ENCODE results near the gene ARHGAP24. TPM values are rescaled to one million over a fixed set of nuclear protein-coding genes. Genes with fewer than 3 reads are reported as not detected.

Gene ARHGAP24
- total RNA-seq, 1 experiment from 2014 or later = 17.4 TPM

- CTCF ChIA-PET = no interaction called here
- H3K9me3 ChIP-seq (ENCODE audit: control insufficient read depth, insufficient read depth, low read depth, low read length) = no peaks in the 10 kb centered on the region
- in situ Hi-C loops (cut with HindIII; ENCODE audit: low pct_unique_long_range_greater_than_20kb, low sequenced_read_pairs) (no loop called here), intact Hi-C loops (cut with micrococcal nuclease; ENCODE audit: unreplicated experiment) (no loop called here)
- no peak overlapping the region for H3K27ac ChIP-seq (ENCODE audit: low read length)
- H3K27me3 ChIP-seq (ENCODE audit: control insufficient read depth, insufficient read depth, low read length) = no peaks in the 10 kb centered on the region
- TF ChIP-seq REST (IDR thresholded peaks at IDR 0.05; ENCODE audit: insufficient read depth in 1 of 2, low read depth in 2 of 2, low read length in 1 of 2) (no peak), POLR2AphosphoS5 (IDR thresholded peaks at IDR 0.05; ENCODE audit: low read depth, low read length) (no peak), CTCF (IDR thresholded peaks at IDR 0.05) (no peak), TCF7L2 (IDR thresholded peaks at IDR 0.05; ENCODE audit: low read depth, low read length) (no peak), SIN3A (IDR thresholded peaks at IDR 0.05; ENCODE audit: borderline replicate concordance, insufficient read depth, low read depth, low read length) (no peak)
- H3K4me1 ChIP-seq (ENCODE audit: control insufficient read depth, insufficient read depth, low read length) = no peaks in the 10 kb centered on the region
- POLR2A ChIA-PET = no interaction called here
- DNase-seq (ENCODE audit: low read depth, low spot score) (no peak), ATAC-seq (no peak)
- no peaks in the 10 kb centered on the region for H3K36me3 ChIP-seq (ENCODE audit: control insufficient read depth, insufficient read depth, low read length)
- no TSS peak for BruUV-seq (replicated peaks)
- H3K4me3 ChIP-seq (ENCODE audit: low read depth in 2 of 2, low read length in 2 of 2) = no peak overlapping the region
Observed at GRCh38 chr4:85713005-85713404, 238.1 kb downstream of the ARHGAP24 start.

- Histone ChIP-seq H3K4me1 (ENCODE audit: control insufficient read depth, insufficient read depth, low read length) (no peaks in the 10 kb centered on the region), H3K27ac (ENCODE audit: low read length) (no peak overlapping the region), H3K4me3 (ENCODE audit: low read depth in 2 of 2, low read length in 2 of 2) (no peak overlapping the region), H3K27me3 (ENCODE audit: control insufficient read depth, insufficient read depth, low read length) (no peaks in the 10 kb centered on the region), H3K9me3 (ENCODE audit: control insufficient read depth, insufficient read depth, low read depth, low read length) (no peaks in the 10 kb centered on the region), H3K36me3 (ENCODE audit: control insufficient read depth, insufficient read depth, low read length) (no peaks in the 10 kb centered on the region)
- intact Hi-C loops (cut with micrococcal nuclease; ENCODE audit: unreplicated experiment) = no loop called here
- POLR2A ChIA-PET = no interaction called here
- CTCF ChIA-PET = no interaction called here
- DNase-seq (ENCODE audit: low read depth, low spot score) (no peak), ATAC-seq (no peak)
- BruUV-seq (replicated peaks) = no TSS peak
- TF ChIP-seq POLR2AphosphoS5 (IDR thresholded peaks at IDR 0.05; ENCODE audit: low read depth, low read length) (no peak), TCF7L2 (IDR thresholded peaks at IDR 0.05; ENCODE audit: low read depth, low read length) (no peak), REST (IDR thresholded peaks at IDR 0.05; ENCODE audit: insufficient read depth in 1 of 2, low read depth in 2 of 2, low read length in 1 of 2) (no peak), CTCF (IDR thresholded peaks at IDR 0.05) (no peak), SIN3A (IDR thresholded peaks at IDR 0.05; ENCODE audit: borderline replicate concordance, insufficient read depth, low read depth, low read length) (no peak)
- in situ Hi-C loops (cut with HindIII; ENCODE audit: low pct_unique_long_range_greater_than_20kb, low sequenced_read_pairs) = no loop called here
Observed at GRCh38 chr4:85715991-85716737, 241.2 kb downstream of the ARHGAP24 start.
